Rectal smooth muscle tissue (tissue), 1 donor: ENCODE data around the gene ERO1A.

Source experiments
- H3K27ac ChIP-seq: one replicate; pipeline ENCODE4 v1.7.0; 2013; ENCODE audit warnings: low read depth, low read length, inconsistent platforms
- H3K27me3 ChIP-seq: one replicate; pipeline ENCODE4 v1.7.0; 2013; ENCODE audit warnings: low read length; ENCODE audit not compliant: control insufficient read depth, insufficient read depth
- H3K36me3 ChIP-seq: one replicate; pipeline ENCODE4 v1.7.0; 2013; ENCODE audit warnings: low read length; ENCODE audit not compliant: control insufficient read depth, insufficient read depth
- H3K4me1 ChIP-seq: one replicate; pipeline ENCODE4 v1.7.0; 2013; ENCODE audit warnings: low read length; ENCODE audit not compliant: control insufficient read depth, insufficient read depth
- H3K4me3 ChIP-seq: one replicate; pipeline ENCODE4 v1.7.0; 2013; ENCODE audit warnings: low read length
- H3K9ac ChIP-seq: one replicate; pipeline ENCODE4 v1.7.0; 2013; ENCODE audit warnings: low read length

ERO1A gene

DNA sequence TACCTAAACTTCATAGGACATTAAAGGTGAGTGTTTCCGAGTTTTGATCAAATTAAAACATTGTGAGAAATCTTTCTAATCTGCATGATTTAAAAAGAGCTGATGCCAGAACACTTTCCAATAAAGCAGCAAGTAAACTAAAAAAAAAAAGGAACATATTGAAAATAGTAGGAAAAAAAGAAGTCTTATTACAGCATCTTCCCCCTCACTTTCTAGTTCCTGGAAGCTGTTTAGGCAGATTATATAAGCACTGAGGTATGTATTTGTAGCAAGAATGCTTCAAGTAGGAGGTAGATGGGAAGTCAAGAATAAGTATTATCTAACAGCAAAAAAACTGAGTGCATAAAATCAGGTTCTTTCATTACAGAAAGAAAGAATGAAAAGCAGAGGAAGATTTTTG is 45.8 kb downstream of the ERO1A start:
- Histone ChIP-seq H3K4me1 (no peaks in the 10 kb centered on the region), H3K36me3 (peaks cover 11% of the 10 kb centered on the region), H3K9ac (no peak overlapping the region), H3K4me3 (no peak overlapping the region), H3K27me3 (no peaks in the 10 kb centered on the region), H3K27ac (no peak overlapping the region)

GRCh38 chr14:52641745-52642144 is 53.6 kb downstream of the ERO1A start:
- Histone ChIP-seq H3K4me1 (no peaks in the 10 kb centered on the region), H3K27ac (no peak overlapping the region), H3K27me3 (no peaks in the 10 kb centered on the region), H3K36me3 (peaks cover 3% of the 10 kb centered on the region), H3K4me3 (no peak overlapping the region), H3K9ac (no peak overlapping the region)

DNA sequence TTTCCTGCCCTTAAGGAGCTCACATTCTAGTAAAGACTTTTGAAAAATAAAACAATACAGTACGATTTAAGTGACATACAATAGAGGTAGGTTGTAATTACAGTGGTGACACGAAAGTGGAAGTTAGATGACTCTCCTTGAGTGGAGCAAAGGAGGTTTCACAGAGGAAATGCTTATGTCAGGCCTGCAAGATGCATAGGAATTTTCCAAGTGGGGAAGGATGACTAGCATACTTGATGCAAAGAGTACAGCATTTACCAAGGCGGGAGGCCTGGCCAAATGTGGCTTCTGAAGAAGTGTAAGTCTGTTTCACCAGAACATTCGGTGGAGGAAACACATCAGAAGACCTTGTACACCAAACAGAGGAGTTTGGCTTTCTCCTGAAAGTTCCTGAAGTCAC is 55.2 kb downstream of the ERO1A start:
- Histone ChIP-seq H3K4me1 (no peaks in the 10 kb centered on the region), H3K27me3 (no peaks in the 10 kb centered on the region), H3K27ac (no peak overlapping the region), H3K4me3 (no peak overlapping the region), H3K9ac (no peak overlapping the region), H3K36me3 (no peaks in the 10 kb centered on the region)

- Histone ChIP-seq H3K4me1 (no peaks in the 10 kb centered on the region), H3K36me3 (no peaks in the 10 kb centered on the region), H3K27me3 (no peaks in the 10 kb centered on the region), H3K9ac (no peak overlapping the region), H3K27ac (no peak overlapping the region), H3K4me3 (no peak overlapping the region)
Observed at GRCh38 chr14:52619687-52620086, 75.7 kb downstream of the ERO1A start.

DNA sequence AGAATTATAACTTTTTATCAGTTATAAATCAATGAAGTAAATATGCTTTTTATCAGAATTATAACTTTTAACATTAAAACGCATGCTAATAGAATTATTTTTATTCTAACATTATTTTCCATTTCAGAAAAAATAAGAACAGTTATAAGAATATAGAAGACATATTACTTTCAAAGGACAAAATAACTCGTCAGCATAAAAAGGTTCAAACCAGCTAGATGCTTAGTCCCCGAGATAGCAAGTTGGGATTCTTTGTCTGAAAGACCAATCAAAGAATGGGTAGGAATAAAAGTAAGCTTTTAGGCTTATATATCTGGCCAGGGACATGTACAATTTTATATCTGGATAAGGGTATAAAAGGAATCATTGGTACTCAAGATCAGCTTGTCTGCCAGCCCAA is 76.8 kb downstream of the ERO1A start:
- Histone ChIP-seq H3K36me3 (no peaks in the 10 kb centered on the region), H3K27ac (no peak overlapping the region), H3K4me1 (no peaks in the 10 kb centered on the region), H3K4me3 (no peak overlapping the region), H3K9ac (no peak overlapping the region), H3K27me3 (no peaks in the 10 kb centered on the region)

GRCh38 chr14:52610187-52610586 is 85.2 kb downstream of the ERO1A start:
- H3K27me3 ChIP-seq: no peaks in the 10 kb centered on the region
- no peak overlapping the region for H3K27ac ChIP-seq
- no peak overlapping the region for H3K9ac ChIP-seq
- no peaks in the 10 kb centered on the region for H3K4me1 ChIP-seq
- H3K4me3 ChIP-seq: no peak overlapping the region
- H3K36me3 ChIP-seq: no peaks in the 10 kb centered on the region

GRCh38 chr14:52609445-52610044 is 85.8 kb downstream of the ERO1A start:
- H3K27me3 ChIP-seq: no peaks in the 10 kb centered on the region
- H3K4me1 ChIP-seq: no peaks in the 10 kb centered on the region
- no peak overlapping the region for H3K27ac ChIP-seq
- no peaks in the 10 kb centered on the region for H3K36me3 ChIP-seq
- H3K4me3 ChIP-seq: no peak overlapping the region
- no peak overlapping the region for H3K9ac ChIP-seq

GRCh38 chr14:52607061-52607460 is 88.3 kb downstream of the ERO1A start:
- no peak overlapping the region for H3K4me3 ChIP-seq
- no peaks in the 10 kb centered on the region for H3K27me3 ChIP-seq
- H3K27ac ChIP-seq: no peak overlapping the region
- no peak overlapping the region for H3K9ac ChIP-seq
- no peaks in the 10 kb centered on the region for H3K4me1 ChIP-seq
- no peaks in the 10 kb centered on the region for H3K36me3 ChIP-seq

DNA sequence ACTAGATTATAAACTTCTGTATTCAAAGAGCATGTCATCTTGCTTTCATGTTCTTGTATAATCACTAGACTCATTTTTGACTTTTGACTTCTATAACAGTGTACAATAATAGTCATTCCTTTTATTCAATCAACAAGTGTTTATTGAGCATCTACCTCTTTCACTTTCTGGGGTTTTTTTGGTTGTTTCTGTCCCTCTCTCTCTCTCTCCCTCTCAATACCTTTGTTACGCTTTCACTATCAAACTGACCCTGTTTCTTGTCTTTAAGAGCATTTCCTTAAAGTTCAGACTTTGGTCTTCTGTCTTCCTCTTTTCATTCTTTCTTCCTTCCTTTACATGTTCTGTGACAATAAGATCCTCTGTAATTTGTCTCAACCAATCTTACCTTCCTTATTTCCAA is 93.2 kb downstream of the ERO1A start:
- no peak overlapping the region for H3K27ac ChIP-seq

GRCh38 chr14:52599974-52600373 is 95.4 kb downstream of the ERO1A start:
- H3K4me3 ChIP-seq: no peak overlapping the region
- H3K4me1 ChIP-seq: no peaks in the 10 kb centered on the region
- no peaks in the 10 kb centered on the region for H3K36me3 ChIP-seq
- H3K27me3 ChIP-seq: no peaks in the 10 kb centered on the region
- H3K9ac ChIP-seq: no peak overlapping the region
- no peak overlapping the region for H3K27ac ChIP-seq

More for the DNA sequence above, 93.2 kb downstream of the ERO1A start:
- H3K4me1 ChIP-seq: no peaks in the 10 kb centered on the region
- H3K36me3 ChIP-seq: no peaks in the 10 kb centered on the region
- H3K27me3 ChIP-seq: no peaks in the 10 kb centered on the region
- H3K9ac ChIP-seq: no peak overlapping the region
- no peak overlapping the region for H3K4me3 ChIP-seq

GRCh38 chr14:52598568-52598967 is 96.8 kb downstream of the ERO1A start:
- Histone ChIP-seq H3K27me3 (no peaks in the 10 kb centered on the region), H3K36me3 (no peaks in the 10 kb centered on the region), H3K9ac (no peak overlapping the region), H3K27ac (no peak overlapping the region), H3K4me3 (no peak overlapping the region), H3K4me1 (no peaks in the 10 kb centered on the region)

DNA sequence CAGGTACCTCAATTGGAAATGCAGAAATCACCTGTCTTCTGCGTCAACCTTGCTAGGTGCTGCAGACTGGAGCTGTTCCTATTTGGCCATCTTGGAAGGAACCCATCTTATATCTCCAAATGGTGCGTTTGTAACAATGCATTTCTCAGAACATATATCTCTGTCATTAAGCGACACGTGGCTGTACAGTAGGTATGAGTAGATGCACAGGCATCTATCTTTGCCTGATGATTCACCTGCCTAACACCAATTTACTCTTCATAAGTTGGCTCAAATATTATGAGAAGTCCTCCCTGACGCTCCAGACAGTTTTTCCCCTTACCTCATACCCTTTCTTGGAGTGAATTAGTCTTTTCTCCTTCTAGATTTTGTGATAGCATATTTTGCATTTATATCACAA is 98.5 kb downstream of the ERO1A start:
- Histone ChIP-seq H3K27me3 (no peaks in the 10 kb centered on the region), H3K27ac (no peak overlapping the region), H3K9ac (no peak overlapping the region), H3K36me3 (no peaks in the 10 kb centered on the region), H3K4me1 (no peaks in the 10 kb centered on the region), H3K4me3 (no peak overlapping the region)

GRCh38 chr14:52596320-52596719 is 99.0 kb downstream of the ERO1A start:
- H3K4me1 ChIP-seq: no peaks in the 10 kb centered on the region
- H3K27me3 ChIP-seq: no peaks in the 10 kb centered on the region
- no peak overlapping the region for H3K9ac ChIP-seq
- H3K4me3 ChIP-seq: no peak overlapping the region
- H3K36me3 ChIP-seq: no peaks in the 10 kb centered on the region
- H3K27ac ChIP-seq: no peak overlapping the region
